Eye (tissue), 1 donor: Measurements from ENCODE around the gene ABHD17A.

Source experiments
- DNase-seq: peaks from one replicate; pipeline ENCODE4 v3.0.0-alpha.2; 2015

Gene ABHD17A

DNA sequence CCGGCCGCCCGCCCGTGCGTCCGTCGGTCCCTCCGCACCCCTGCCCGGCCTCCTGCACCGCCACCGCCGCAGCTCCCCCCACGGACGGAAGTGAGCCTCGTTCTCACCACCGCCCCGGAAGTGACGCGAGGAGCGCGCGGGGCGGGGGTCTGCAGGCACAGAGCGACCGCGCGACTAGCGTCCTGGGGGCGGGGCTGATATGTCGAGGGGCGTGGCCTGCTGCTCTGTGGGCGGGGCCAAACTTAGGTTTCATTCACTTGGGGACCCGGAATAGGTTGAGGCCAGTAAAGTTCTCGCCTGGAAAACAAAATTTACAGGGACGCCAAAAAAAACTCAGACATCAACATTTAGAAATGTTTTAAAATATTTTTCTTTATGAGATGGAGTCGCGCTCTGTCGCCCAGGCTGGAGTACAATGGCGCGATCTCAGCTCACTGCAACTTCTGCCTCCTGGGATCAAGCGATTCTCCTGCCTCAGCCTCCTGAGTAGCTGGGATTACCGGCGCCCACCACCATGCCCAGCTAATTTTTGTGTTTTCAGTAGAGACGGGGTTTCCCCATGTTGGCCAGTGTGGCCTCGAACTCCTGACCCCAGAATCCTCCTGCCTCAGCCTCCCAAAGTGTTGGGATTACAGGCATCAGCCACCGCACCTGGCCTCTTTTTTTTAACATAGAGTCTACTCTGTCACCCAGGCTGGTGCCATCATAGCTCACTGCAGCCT, at the start of gene ABHD17A:
Gene ABHD17A (minus strand): TSS at position 99 of the 722 bp plus-strand sequence. CDS start 3,930 bp downstream, outside the sequence.
- DNase-seq, result peak; percentile 96

DNA sequence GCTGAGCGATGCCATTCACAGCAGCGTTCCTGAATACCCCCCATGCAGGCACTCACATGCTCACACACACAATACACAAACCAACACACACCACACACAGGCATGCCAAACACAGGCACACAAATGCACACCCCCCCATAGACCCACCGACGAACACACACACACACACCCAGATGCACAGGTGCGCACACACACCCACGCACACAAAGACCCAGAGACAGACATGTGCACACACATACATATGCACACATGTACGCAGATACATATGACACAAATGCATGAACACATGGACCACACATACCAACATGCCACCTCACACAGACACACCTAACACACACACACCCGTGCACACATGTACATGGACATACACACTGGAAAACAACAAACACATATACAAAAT, 48.6 kb upstream of the ABHD17A start:
- no peak for DNase-seq

DNA sequence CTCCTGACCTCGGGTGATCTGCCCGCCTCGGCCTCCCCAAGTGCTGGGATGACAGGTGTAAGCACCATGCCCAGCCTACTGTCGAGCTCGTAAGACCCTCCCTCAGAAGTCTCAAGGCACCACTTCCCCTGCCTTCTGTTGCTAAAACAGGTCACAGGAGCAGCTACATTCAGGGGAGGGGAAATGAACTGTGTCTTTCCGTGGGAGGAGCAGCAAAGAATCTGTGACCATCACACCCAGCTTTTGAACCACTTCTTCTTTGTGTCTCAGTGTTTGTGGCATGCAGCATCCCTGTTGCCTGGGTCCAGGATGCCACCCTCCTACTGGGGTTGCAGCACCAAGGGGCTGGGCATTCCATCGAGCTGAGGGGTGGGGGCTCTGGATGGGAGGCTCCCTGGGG, 47.9 kb upstream of the ABHD17A start:
- DNase-seq, result no peak

DNA sequence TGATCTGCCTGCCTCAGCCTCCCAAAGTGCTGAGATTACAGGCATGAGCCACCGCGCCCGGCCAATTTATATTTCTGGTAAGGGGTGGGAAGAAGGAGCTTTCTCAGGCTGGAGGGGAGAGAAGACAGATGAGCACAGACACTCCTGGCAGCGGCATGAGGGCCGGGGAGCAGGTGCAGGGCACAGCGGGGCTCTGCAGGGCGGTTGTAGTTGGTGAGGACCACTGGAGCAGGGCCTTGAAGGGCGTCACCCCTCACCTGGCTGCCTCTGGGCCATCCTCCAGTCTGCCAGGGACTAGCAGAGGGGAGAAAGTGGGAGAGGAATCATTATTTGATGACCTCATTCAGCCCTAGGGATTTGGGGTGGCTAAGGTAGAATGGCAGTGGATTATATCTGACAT, 47.1 kb upstream of the ABHD17A start:
- DNase-seq, result no peak

DNA sequence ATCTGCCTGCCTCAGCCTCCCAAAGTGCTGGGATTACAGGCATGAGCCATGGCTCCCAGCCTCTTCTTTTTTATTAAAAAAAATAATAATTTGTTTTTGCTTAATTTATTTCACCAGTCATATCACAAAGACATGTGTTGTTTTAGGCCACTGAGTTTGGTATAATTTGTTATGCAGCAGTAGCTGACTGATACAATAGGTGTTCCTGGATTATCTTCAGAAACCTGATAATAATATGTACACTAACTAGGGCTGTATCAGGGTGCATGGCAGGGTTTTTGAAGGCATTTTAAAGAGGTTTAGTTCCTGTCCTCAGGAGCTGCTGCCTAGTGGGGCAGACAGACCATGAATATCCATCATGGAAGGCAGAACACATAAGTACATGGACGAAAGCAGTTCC, 46.1 kb upstream of the ABHD17A start:
- no peak for DNase-seq

DNA sequence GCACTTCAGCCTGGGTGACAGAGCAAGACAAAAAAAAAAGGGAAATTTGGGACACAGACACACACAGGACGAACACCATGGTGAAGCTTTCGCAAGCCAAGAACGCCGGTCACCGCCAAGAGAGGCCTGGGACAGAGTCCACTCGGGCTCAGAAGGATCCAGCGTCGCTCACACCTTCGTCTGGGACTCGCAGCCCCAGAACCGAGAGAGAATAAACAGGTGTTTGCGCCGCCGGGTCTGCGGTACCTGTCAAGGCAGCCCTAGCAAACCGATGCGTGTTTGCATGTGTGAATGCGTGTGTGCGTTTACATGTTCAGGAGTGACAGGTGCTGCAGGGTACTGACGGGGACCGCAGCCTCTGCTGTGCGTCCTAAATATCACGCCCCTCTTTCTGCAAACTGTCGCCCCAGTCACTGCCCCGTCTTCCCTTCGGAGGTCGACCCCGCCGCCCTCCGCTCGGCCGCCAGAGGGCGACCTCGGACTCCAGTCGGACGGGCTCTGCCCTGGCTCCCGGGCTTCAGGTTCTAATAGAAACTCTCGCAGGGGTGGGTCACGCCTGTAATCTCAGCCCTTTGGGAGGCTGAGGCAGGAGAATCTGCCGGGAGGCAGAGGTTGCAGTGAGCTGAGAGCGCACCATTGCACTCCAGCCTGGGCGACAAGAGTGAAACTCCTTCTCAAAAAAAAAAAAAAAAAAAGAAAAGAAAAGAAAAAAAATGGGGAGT, 43.9 kb upstream of the ABHD17A start:
- peak; percentile 88 for DNase-seq

DNA sequence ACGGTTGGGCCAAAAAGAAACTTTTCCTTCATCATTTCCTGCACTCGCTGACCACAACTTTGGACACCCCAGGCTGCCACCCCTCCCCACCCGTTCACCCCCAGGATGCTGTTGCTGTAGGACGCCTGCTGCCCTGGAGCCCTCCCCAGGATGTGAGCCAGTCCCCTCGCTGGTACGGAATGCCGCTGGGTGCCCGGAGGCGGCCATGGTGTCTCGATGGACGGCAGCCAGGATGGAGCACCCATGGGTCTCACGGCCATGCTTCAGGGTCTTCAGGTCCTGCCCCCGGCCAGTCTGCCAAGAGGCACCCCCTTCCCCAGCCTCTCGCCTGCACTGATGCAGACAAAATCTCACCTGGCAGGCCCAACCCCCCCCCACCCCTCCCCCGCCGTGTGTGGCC, 40.2 kb upstream of the ABHD17A start:
- DNase-seq, result no peak

DNA sequence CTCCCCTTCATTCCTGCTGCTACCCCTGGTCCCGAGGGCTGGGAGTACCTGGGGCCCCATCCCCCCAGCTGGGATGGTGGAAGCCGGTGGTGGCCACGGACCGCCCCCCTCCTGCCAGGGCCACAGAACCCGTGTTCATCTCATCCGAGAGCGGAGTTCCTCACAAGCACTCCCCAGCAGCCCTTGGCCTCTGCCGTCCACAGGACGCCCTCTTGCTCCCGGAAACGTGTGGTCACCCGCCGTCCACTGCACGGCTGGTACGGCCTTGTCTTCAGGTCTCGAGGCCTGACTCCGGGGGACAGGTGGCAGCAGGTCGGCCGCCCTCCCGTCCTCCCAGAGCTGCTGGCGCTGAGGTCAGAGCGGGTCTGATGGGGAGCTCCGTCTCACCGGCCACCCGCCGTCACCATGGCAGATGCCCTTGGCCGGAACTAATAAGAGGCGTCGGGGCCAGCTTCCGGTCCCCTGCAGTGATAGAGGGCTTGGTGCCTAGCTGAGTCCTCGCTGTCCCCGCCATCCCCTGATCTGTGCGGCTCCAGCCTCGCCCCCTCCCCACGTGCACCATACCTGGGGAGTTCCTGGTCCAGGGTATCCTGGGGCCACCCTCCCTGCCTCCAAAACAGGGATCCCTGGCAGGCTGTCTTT, 39.1 kb upstream of the ABHD17A start:
- DNase-seq, result no peak

DNA sequence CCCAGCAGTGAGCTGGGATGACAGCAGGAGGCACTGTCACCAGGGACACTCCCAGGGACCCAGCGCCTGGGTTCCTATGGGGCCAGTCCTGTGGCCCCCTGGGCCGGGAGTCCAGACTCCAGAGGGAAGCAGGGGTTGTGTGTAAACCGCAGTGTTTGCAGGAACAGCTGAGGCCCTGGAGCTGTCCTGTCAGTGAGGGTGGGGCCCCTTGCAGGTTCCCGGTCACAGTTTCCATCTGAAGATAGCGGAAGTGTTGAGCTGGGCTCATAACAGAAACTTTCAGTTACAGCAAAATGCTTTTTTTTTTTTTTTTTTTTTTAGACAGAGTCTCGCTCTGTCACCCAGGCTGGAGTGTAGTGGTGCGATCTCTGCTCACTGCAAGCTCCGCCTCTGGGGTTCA, 38.0 kb upstream of the ABHD17A start:
- no peak for DNase-seq

DNA sequence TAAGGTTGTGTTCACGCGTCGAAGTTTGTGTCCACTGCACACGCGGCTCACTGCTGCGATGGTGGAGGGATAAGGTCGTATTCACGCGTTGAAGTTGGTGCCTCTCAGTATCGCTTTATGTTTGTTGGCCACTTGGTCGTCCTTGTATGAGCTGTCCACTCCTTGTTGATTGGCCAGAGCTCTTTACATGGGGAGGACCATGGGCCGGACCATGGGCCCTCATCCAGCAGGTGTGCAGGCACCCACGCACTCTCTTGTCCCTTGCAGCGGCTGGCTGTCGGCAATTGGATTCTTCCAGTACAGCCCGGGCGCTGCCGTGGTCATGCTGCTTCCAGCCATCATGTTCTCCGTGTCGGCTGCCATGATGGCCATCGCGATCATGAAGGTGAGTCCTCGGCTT, 37.5 kb upstream of the ABHD17A start:
- DNase-seq, result no peak

DNA sequence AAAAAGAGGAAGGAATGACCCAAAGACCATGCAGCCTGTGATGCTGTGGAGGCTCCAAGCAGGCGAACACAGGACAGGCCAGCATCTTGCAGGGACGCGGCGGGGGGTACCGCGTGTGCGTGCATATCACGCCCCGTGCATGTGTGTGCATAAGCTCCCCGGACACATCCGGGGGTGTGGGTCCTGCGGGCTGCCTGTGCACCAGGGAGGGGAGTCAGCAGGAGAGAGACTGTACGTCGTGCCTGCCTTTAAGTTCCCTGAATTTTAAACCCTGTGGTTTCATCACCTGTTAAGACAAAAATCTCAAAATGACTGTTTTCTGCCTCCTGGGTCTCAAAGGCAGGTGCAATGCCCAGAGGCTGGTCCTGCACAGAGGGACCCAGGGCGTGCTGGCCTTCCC, 36.5 kb upstream of the ABHD17A start:
- DNase-seq, result no peak

DNA sequence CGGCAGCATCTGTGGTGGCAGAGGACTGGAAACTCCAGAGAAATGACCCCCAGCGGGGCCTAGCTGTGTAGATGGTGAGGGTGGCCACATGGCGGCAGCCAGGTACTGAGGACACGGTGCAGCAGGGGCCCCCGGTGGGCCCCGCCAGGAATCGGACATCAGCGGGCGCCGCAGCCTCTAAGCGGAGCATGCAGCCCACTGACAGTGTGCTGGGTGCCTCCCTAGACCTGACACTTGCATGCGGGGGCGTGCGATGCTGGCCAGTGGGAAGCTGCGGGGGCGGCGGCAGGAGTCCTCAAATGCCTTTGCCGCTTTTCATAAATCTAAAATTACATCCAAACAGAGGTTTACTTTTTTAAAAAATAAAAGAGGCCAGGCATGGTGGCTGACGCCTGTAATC, 36.0 kb upstream of the ABHD17A start:
- no peak for DNase-seq

DNA sequence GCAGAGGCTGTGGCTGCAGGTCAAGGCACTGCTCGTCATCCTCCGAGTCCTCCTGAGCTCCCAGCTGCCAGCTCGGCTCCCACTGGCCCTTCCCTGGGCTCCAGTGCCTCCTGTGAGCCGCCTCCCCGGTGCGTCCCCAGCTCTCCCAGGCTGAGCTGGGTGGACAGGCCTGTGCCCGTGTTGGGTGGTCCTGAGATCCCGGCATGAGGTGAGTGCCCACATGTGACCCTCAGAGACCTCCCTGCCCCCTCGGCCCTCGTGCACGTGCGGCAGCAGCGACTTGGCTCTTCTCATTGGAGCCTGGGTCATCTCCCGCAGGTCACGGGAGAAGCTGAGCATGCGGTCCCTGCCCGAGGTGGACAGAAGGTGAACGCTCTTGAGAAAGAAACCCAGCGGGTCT, 35.3 kb upstream of the ABHD17A start:
- no peak for DNase-seq

DNA sequence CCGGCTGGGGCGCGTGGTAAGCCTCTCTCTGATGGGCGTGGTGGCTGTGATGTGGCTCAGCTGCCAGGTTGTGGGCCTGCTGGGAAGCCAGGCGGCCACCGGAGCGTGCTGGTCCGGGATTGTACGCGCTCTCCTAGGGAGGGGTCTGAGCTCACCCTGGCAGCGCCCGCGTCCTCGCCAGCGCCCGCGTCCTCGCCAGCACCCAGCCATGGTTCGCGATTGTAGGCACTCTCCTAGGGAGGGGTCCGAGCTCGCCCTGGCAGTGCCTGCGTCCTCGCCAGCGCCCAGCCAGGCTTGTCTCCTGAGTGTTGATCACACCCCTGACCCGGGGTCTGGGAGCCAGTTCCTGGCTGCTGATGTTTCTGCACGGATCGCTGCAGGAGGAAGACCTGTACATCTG, 33.7 kb upstream of the ABHD17A start:
- DNase-seq, result no peak

DNA sequence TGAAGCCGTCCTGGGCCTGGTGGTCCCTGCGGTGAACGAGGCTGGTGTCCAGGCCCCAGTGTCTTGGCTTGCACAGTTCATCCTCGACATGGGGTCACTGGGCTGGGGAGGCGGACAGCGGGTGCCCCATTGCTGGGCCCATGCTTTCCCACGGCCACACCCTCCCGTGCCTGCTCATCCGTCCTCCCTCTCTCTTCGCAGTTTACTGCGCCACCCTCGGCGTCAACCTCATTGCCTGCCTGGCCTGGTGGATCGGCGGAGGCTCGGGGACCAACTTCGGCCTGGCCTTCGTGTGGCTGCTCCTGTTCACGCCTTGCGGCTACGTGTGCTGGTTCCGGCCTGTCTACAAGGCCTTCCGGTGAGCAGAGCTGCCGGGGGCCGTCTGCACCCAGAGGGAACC, 32.6 kb upstream of the ABHD17A start:
- no peak for DNase-seq

DNA sequence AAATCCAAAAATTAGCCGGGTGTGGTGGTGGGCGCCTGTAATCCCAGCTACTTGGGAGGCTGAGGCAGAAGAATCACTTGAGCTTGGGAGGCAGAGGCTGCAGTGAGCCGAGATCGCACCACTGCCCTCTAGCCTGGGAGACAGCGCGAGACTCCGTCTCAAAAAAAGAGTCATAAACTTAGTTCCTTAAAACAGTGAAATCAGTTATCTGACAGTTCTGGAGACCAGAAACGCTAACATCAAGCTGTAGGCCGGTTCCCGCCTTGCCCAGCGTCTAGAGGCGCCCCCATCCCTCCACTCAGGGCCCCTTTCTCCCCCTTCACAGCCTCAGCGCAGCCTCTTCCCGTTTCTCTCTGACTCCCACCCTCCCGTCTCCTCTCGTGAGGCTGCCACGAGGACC, 31.9 kb upstream of the ABHD17A start:
- no peak for DNase-seq

DNA sequence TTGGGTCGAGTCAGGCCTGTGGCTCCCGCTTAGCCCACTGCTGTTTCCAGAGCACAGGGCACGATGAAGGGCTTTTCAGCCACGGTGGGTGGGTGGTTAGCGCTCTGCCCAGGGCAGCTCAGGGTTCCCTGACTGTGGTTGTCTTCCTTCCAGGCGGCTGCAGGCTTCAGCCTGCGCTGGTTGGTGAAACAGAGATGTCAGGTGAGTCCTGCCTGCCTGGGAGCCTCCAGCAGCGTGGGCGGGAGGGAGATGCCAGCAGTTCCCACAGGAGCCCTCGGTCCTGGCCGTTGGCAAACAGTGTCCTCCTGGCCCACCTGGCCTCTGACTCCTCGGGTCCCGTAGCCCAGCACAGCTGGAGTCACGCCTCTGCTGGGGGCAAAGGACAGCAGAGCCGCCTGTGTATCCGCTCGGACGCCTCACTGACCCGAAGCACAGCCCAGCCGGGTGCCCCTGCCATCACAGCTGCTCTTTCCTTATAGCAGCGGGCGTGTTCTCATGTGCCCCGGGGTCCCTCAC, 29.6 kb upstream of the ABHD17A start:
- DNase-seq, result no peak

DNA sequence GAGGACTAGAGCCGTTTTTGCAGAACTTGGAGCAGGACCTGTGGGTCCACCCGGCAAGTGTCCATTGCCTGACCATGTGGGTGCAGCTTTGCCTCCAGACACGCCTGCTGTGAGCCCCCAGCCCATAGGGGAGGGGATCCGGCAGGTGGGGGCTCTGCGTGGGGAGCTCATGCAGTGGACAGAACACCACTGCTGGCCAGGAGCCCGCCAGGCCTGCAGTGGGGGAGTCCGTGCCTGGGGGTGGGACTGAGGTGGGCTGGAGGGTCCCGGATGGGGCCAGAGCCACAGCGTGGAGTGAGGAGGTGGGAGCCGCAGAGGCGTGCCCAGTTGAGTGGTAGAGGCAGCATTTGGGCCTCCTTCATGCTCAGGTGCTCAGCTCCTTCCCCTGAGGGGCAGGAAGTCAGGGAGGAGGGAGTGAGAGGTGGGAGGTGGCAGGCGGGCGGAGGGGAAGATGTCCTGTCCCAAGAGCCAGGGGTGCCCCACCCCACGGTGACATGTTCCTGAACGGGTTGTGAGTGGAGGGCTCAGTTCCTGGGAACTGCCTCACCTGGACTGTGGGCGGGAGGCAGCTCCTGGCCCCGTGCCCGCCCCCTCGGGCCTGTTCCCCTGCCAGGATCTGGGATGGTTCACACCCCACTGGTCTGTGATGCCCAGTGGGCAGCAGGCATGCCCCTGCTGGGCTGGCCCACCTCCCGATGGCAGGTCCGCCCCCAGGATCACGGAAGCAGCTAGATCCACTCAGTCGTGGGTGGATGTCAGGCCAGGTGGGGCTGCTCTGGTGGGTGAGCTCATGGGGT, 28.7 kb upstream of the ABHD17A start:
- no peak for DNase-seq

DNA sequence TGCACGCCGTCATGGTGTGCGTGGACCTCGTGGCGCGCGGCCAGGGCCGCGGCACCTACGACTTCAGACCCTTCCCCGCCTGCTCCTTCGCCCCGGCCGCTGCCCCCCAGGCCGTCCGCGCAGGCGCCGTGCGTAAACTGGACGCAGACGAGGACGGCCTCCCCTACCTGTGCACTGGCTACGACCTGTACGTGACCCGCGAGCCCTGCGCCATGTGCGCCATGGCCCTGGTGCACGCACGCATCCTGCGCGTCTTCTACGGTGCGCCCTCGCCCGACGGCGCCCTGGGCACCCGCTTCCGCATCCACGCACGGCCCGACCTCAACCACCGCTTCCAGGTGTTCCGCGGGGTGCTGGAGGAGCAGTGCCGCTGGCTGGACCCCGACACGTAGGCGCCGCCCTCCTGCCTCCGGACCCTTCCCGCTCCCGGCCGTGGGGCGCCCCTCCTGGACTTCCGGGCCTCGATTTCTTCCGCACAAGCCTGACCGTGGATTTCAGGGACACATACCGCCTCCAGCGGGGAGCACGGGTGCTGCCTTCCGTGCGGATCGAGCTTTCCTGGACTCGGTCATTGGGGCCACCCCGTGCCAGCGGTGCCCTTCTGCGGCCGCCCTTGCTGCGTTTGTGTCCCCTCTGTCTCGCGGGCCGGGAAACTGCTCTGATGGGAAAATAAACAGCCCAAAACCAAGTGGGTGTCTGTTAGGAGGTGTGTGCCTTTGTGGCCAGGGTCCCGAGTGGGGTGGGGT, 27.6 kb upstream of the ABHD17A start:
- no peak for DNase-seq

DNA sequence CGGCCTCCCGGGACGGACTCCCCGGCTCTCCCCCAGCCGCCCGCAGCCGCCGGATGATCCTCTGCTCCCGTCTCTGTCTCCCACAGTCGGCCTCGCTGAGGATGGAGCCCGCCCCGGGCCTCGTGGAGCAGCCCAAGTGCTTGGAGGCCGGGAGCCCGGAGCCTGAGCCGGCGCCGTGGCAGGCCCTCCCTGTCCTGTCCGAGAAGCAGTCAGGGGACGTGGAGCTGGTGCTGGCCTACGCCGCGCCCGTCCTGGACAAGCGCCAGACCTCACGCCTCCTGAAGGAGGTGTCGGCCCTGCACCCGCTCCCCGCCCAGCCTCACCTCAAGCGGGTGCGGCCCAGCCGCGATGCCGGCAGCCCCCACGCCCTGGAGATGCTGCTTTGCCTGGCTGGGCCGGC, 26.7 kb upstream of the ABHD17A start:
- DNase-seq, result no peak

DNA sequence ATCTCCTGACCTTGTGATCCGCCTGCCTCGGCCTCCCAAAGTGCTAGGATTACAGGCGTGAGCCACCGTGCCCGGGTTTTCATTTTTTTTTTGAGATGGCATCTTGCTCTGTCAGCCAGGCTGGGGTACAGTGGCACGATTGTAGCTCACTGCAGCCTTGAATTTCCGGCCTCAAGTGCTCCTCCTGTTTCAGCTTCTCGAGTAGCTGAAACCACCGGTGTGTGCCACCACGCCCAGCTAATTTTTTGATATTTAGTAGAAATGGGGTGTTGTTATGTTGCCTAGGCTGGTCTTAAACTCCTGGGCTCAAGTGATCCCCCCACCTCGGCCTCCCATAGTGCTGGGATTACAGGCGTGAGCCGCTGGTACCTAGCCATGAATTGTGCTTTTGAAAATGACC, 25.8 kb upstream of the ABHD17A start:
- no peak for DNase-seq

DNA sequence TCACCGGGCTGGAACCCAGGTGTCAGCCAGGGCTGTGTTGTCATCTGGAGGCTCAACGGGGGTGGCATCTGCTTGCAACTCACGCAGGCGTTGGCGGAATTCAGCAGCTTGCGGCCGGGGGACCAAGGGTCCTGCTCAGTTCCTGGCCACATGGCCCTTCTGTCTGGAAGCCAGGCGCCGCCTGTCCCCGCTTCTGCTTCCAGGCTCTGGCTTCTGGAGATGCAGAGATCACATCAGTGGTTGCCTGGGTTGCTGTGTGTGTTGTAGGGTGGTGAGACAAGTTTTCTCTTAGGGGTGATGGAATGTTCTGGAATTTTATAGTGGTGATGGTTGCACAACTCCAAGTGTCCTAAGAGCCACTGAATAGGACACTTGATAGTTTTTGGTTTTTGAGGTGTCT, 24.9 kb upstream of the ABHD17A start:
- DNase-seq, result no peak

DNA sequence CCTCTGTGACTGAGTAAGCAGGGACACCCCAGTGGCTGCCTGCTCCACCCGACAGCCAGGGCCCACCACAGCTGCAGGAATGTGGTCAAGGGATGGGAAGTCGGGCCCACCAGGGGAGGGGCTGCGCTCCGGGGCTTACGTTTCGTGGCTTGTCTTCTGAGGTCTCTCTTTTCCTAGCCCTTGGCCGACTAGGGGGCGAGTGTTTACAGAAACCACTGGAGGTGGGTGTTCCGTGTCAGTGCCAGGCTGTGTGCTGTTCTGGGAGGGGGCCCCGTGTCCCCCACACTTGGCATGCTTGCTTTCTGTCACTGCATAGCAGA, 24.4 kb upstream of the ABHD17A start:
- DNase-seq, result no peak
